Retinal pigment epithelial cell (primary cell): ENCODE results near the gene GHRL.

Experiments
- DNase-seq: peaks from one replicate; pipeline ENCODE4 v3.0.0-alpha.2; 2010; ENCODE audit warnings: low read depth
- H3K4me3 ChIP-seq: 2 replicates; pipeline ENCODE4 v1.5.1; 2011; ENCODE audit warnings: mild to moderate bottlenecking, low read length, control low read depth, moderate library complexity
- TF ChIP-seq, protein P1 (sequence below): conservative IDR thresholded peaks from 2 replicates; pipeline ENCODE4 v1.5.1; 2011; ENCODE audit warnings: low read depth, low read length, control low read depth, inconsistent platforms

The GHRL gene

DNA sequence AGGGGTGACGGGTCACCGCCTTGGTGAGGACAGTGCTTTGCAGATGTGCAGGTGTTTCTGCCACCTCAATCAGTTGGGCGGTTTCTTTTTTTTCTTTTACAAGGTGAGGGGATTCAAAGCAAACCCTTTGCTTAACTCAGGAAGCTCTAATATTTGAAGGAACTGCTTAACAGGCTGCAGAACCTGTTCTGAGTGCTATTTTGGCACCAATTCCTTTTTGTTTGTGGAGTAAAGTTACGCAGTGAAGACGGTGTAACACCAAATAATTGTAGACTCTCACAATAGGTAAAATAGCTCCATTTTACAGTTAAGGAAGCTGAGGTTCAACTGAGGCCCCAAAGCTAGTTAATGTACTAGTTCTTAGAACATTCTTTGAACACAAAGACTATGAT is 6.6 kb downstream of the GHRL start:
- TF ChIP-seq, protein P1, sequence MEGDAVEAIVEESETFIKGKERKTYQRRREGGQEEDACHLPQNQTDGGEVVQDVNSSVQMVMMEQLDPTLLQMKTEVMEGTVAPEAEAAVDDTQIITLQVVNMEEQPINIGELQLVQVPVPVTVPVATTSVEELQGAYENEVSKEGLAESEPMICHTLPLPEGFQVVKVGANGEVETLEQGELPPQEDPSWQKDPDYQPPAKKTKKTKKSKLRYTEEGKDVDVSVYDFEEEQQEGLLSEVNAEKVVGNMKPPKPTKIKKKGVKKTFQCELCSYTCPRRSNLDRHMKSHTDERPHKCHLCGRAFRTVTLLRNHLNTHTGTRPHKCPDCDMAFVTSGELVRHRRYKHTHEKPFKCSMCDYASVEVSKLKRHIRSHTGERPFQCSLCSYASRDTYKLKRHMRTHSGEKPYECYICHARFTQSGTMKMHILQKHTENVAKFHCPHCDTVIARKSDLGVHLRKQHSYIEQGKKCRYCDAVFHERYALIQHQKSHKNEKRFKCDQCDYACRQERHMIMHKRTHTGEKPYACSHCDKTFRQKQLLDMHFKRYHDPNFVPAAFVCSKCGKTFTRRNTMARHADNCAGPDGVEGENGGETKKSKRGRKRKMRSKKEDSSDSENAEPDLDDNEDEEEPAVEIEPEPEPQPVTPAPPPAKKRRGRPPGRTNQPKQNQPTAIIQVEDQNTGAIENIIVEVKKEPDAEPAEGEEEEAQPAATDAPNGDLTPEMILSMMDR: no peak
- no peak for DNase-seq
- no peak overlapping the region for H3K4me3 ChIP-seq

DNA sequence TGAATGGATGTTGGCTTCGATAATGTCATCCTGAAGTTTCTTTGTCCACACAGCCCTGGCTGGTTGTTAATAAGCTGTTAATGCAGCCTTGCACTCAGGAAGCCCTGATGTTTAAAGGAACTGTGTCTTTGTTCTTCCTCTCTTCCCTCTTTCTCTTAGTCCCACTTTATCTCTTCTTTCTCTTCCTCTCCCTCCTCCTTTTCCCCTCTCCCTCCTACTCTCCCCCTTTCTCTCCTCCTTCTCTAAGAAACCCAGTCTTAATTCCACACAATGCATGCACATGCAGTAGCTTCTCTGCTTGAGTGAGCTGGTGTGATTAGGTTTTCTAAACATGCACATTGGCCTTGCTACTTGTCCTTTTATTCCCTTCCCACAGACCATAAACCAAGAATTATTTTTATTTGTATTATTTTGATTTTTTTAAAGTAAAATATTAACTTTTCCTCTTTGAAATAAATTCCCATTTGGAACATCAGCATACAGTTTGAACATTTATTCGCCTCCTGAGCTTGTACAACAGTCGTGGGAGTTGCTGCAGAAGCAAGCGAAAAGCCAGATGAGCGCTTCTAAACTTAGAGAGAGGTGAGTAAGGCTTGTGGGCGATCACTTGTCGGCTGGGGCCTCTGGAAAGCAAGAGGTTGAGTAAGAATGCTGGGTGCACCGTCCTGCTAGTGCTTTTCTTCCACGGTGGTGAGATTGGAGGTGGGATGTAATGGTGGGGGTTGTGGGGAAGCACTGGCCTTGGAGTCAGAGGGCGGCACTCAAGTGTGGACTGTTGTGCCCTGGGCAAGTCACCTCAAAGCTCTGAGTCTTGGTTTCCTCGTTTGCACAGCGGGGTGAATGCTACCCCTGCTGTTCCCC is 7.2 kb downstream of the GHRL start:
- TF ChIP-seq, protein P1: no peak
- DNase-seq: no peak
- H3K4me3 ChIP-seq: no peak overlapping the region

DNA sequence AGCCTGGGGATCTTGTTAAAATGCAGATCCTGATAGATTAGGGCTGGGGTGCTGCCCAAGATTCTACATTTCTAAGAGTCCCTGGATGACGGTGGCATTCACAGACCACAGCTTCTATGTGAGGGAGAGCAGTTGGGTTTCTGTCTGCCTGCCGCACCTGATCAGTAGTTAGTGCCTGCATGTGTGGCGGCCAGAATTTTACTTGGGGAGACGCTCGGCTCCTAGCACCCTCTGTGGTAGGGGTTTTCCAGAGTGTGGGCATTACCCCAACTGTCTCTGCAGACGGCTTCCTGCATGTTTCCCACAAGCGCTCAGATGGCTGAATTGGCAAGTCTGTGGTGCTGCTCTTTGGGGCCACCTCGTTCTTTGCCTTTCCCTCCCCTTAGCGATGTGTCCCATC is 8.3 kb downstream of the GHRL start:
- TF ChIP-seq, protein P1: no peak
- H3K4me3 ChIP-seq: no peak overlapping the region
- DNase-seq: no peak

DNA sequence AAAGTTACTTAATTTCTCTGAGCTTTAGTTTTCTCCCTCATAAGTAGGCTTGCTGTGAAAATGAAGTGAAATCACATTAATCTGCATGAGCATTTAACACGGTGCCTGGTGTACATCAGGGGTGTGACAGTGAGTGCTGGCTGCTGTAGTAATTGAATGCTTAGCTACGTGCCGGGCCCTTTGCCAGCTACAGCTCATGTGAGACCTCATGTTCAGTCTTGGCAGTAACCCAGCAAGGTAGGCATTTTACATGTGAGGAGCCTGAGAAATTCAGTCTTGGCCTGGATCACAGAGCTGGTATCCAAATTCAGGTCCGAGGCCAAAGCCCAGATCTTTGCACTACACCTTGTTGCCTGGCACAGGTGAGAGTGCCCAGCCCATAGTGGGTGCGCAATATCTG is 9.1 kb downstream of the GHRL start:
- H3K4me3 ChIP-seq: no peak overlapping the region
- TF ChIP-seq, protein P1: no peak
- peak; percentile 95 for DNase-seq

DNA sequence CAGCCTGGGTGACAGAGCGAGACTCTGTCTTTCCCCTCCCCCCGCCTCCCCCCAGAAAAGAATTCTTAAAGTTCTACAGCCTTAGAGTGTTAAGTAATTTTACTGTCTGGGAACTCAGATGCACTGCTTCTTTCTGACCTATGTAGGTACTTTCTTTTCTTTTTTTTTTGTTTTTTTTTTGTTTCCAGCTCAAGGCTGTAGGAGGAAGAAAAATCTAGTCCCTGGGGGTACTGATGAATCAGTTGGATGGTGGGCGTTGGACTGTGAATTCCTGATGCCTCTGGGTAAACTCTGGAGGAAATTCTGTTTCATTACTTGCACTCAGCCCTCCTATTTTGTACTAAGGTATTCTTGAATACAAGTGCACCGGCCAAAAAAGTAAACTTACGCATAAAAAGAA is 10.8 kb downstream of the GHRL start:
- TF ChIP-seq, protein P1: no peak
- H3K4me3 ChIP-seq: no peak overlapping the region
- no peak for DNase-seq

DNA sequence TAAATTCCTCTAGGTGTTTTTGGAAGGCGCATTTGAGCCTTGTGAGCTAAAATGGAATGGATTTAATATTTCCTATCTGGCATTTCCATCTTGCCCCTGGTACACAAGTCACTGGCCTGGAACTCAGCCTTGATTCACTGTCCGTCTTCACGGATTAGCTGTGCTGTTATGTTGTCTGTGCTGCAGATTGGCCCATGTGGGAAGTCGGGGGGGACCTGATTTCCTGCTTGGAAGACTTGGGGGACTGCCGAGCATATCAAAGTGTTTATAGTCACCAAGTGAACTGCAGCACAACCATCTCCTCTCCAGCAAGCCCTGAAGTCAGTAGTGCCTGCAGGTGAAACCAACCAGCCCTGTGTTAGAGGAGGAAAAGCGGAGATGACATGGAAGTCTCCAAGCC is 12.2 kb downstream of the GHRL start:
- TF ChIP-seq, protein P1: no peak
- H3K4me3 ChIP-seq: no peak overlapping the region
- no peak for DNase-seq

DNA sequence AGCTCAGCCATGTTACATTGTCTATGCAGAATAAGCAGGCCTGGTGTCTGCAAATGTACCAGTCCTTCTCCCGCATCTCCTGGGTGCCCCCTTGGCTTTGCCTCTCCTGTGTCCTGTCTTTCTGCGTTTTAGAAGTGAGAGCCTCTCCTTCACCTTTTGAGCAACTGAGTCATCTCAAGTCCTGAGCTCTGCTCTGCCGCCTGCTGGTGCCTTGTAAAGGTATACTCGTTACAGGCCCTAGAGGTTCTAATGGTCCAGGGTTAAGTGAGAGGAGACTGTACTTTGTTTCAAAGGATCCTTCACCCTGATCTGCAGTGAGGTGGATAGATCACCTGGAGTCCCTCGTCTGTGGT is 12.6 kb downstream of the GHRL start:
- no peak for DNase-seq
- TF ChIP-seq, protein P1: no peak
- H3K4me3 ChIP-seq: no peak overlapping the region
